Upper lobe of left lung (tissue), 6 donors: Measurements from ENCODE around the gene LRIG2. TPM values are rescaled to one million over a fixed set of nuclear protein-coding genes. Genes with fewer than 3 reads are reported as not detected.

ENCODE experiments used
- ATAC-seq, 2 donors: fragments of 200-7000 bp; cut with Tn5 transposase; one replicate each; pipeline ENCODE4 v1.9.1; 2022; ENCODE audit warnings: mild to moderate bottlenecking in 2 of 2, moderate library complexity in 2 of 2; ENCODE audit not compliant: low FRiP score in 2 of 2
- DNase-seq, 2 donors: peaks; one replicate each; pipeline ENCODE4 v3.0.0-alpha.2; 2019 to 2020
- H3K27ac ChIP-seq, 4 donors: fragments of 200-600 bp; sonication (generic); one replicate each; pipeline ENCODE4 v1.5.1; 2016 to 2019
- H3K27me3 ChIP-seq, 4 donors: fragments of 200-600 bp; sonication (generic); one replicate each; pipeline ENCODE4 v1.5.1; 2017 to 2019
- H3K36me3 ChIP-seq, 4 donors: fragments of 200-600 bp; sonication (generic); one replicate each; pipeline ENCODE4 v1.5.1; 2016 to 2019
- H3K4me1 ChIP-seq, 4 donors: fragments of 200-600 bp; sonication (generic); one replicate each; pipeline ENCODE4 v1.5.1; 2018 to 2019
- H3K4me3 ChIP-seq, 4 donors: fragments of 200-600 bp; sonication (generic); one replicate each; pipeline ENCODE4 v1.5.1; 2017 to 2019; ENCODE audit warnings: mild to moderate bottlenecking in 2 of 4, moderate library complexity in 1 of 4
- H3K9me3 ChIP-seq, 4 donors: fragments of 200-600 bp; sonication (generic); one replicate each; pipeline ENCODE4 v1.5.1; 2018 to 2019
- CTCF ChIP-seq, 6 experiments: fragments of 450-650 bp in 4 of 6; fragments of 200-600 bp in 2 of 6; sonication (generic) in 2 of 6; IDR thresholded peaks; one replicate each; pipeline ENCODE4 v1.5.1; 2016 to 2019; ENCODE audit warnings: antibody characterized with exemption in 6 of 6
- EP300 ChIP-seq, 4 donors: sonication (generic); formaldehyde crosslinking; IDR thresholded peaks; one replicate each; pipeline ENCODE4 v1.5.1; 2017; ENCODE audit warnings: antibody characterized with exemption in 4 of 4, control low read depth in 2 of 4
- POLR2A ChIP-seq, 4 donors: fragments of 450-650 bp; IDR thresholded peaks; one replicate each; pipeline ENCODE4 v1.5.1; 2016 to 2017; ENCODE audit warnings: antibody characterized with exemption in 4 of 4, mild to moderate bottlenecking in 2 of 4
- POLR2AphosphoS5 ChIP-seq, 2 donors: sonication (generic); formaldehyde crosslinking; IDR thresholded peaks; one replicate each; pipeline ENCODE4 v1.5.1; 2017; ENCODE audit warnings: antibody characterized with exemption in 2 of 2
- WGBS, 2 donors: methylation state at CpG; one replicate each; pipeline ENCODE4 v1.1.5; 2017 to 2018; 5-methylcytosine and 5-hydroxymethylcytosine counted together
- total RNA-seq, 6 donors: library from RNA; depleted of rRNA in 4 of 6; stranded (reverse); fragments of >200 nt in 4 of 6; gene quantifications; one replicate each; pipeline versions ENCODE4 v1.1.0 to v1.2.1, GENCODE V29; 2016 to 2021
- donor health status: DM: no; HTN: no; CAD: no; lungs with moderate emphysema.
- donor health status: DM: no; HTN: yes; CAD: no; lungs with severe emphysema.

LRIG2 gene
- total RNA-seq, 6 donors from 2014 or later: 4.2 to 21.1 (median 11.8) TPM

GRCh38 chr1:113125517-113125916 lies 52.5 kb downstream of the LRIG2 start:
- no peak for TF ChIP-seq EP300 (IDR thresholded peaks at IDR 0.05)
- TF ChIP-seq POLR2A (IDR thresholded peaks at IDR 0.05): no peak
- TF ChIP-seq POLR2AphosphoS5 (IDR thresholded peaks at IDR 0.05): no peak
- no peak for TF ChIP-seq CTCF (IDR thresholded peaks at IDR 0.05)
- no peaks in the 10 kb centered on the region for H3K4me1 ChIP-seq
- H3K9me3 ChIP-seq: no peaks in the 10 kb centered on the region
- H3K27me3 ChIP-seq: no peaks in the 10 kb centered on the region
- WGBS, 2 donors: 81 to 95% methylated on average over 3 of the region's 3 CpGs
- no peak for ATAC-seq
- no peak overlapping the region for H3K4me3 ChIP-seq
- H3K36me3 ChIP-seq: peaks cover 15 to 67% (median 44%) of the 10 kb centered on the region in 4 donors
- no peak for DNase-seq
- no peak overlapping the region for H3K27ac ChIP-seq

GRCh38 chr1:113126207-113126606 lies 53.2 kb downstream of the LRIG2 start:
- no peaks in the 10 kb centered on the region for H3K4me1 ChIP-seq
- WGBS, 2 donors: 95 to 97% methylated on average over 2 of the region's 2 CpGs
- no peaks in the 10 kb centered on the region for H3K9me3 ChIP-seq
- peaks cover 13 to 64% (median 39%) of the 10 kb centered on the region in 4 donors for H3K36me3 ChIP-seq
- no peak overlapping the region for H3K27ac ChIP-seq
- TF ChIP-seq POLR2A (IDR thresholded peaks at IDR 0.05): no peak
- no peak for TF ChIP-seq POLR2AphosphoS5 (IDR thresholded peaks at IDR 0.05)
- no peaks in the 10 kb centered on the region for H3K27me3 ChIP-seq
- H3K4me3 ChIP-seq: no peak overlapping the region
- no peak for DNase-seq
- ATAC-seq: no peak

- no peak overlapping the region for H3K4me3 ChIP-seq
- no peak overlapping the region for H3K27ac ChIP-seq
- no peaks in the 10 kb centered on the region for H3K9me3 ChIP-seq
- no peaks in the 10 kb centered on the region for H3K4me1 ChIP-seq
- H3K27me3 ChIP-seq: no peaks in the 10 kb centered on the region
- ATAC-seq: no peak
- 87 to 94% methylated on average over 2 of the region's 2 CpGs for WGBS, 2 donors
- peaks cover 12 to 45% (median 31%) of the 10 kb centered on the region in 4 donors for H3K36me3 ChIP-seq
- DNase-seq: no peak
- TF ChIP-seq POLR2AphosphoS5 (IDR thresholded peaks at IDR 0.05) (no peak), CTCF (IDR thresholded peaks at IDR 0.05) (no peak), EP300 (IDR thresholded peaks at IDR 0.05) (no peak), POLR2A (IDR thresholded peaks at IDR 0.05) (no peak)
Observed at GRCh38 chr1:113128116-113128515, 55.1 kb downstream of the LRIG2 start.

DNA sequence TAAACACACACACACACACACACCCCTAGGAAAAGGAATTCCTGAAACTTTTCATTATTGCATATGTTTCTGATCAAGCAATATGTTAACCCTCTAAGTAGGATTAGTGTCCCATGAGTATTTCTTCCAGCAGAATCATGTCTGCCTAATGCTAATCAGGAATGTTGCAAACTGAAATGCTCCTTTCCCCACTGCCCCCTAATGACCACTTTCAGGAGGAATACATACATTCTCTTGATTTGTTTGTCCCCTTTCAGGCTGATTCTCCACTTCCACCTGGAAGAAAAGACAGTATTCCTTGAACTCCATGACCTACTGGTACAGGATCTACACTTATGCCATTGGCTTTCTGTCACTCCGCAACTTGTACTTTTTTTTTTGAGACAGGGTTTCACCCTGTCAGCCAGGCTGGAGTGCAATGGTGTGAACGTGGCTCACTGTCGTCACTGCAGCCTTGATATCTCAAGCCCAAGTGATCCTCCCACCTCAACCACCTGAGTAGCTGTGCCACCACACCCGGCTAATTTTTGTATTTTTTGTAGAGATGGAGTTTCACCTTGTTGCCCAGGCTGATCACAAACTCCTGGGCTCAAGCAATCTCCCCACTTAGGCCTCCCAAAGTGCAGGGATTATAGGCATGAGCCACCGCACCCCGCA lies 56.7 kb downstream of the LRIG2 start:
- H3K27me3 ChIP-seq: no peaks in the 10 kb centered on the region
- H3K9me3 ChIP-seq: no peaks in the 10 kb centered on the region
- DNase-seq (no peak), ATAC-seq (no peak)
- WGBS, 2 donors: 96 to 98% methylated on average over 6 of the region's 6 CpGs
- no peak overlapping the region for H3K4me3 ChIP-seq
- H3K27ac ChIP-seq: no peak overlapping the region
- TF ChIP-seq CTCF (IDR thresholded peaks at IDR 0.05) (no peak), EP300 (IDR thresholded peaks at IDR 0.05) (no peak), POLR2AphosphoS5 (IDR thresholded peaks at IDR 0.05) (no peak), POLR2A (IDR thresholded peaks at IDR 0.05) (no peak)
- H3K36me3 ChIP-seq: peaks cover 3 to 29% (median 17%) of the 10 kb centered on the region in 4 donors
- H3K4me1 ChIP-seq: no peaks in the 10 kb centered on the region

- Histone ChIP-seq H3K27ac (no peak overlapping the region), H3K9me3 (no peaks in the 10 kb centered on the region)
Observed at GRCh38 chr1:113133038-113133437, 60.0 kb downstream of the LRIG2 start.

More at GRCh38 chr1:113133038-113133437, 60.0 kb downstream of the LRIG2 start:
- DNase-seq: no peak
- 75 to 78% methylated on average over 4 of the region's 4 CpGs for WGBS, 2 donors
- peak in 1 of 2 donors; percentile 24 for ATAC-seq
- TF ChIP-seq POLR2AphosphoS5 (IDR thresholded peaks at IDR 0.05): no peak
- TF ChIP-seq POLR2A (IDR thresholded peaks at IDR 0.05): no peak
- no peak for TF ChIP-seq EP300 (IDR thresholded peaks at IDR 0.05)
- TF ChIP-seq CTCF (IDR thresholded peaks at IDR 0.05): no peak
- Histone ChIP-seq H3K36me3 (peaks cover 0 to 7% (median under 1%) of the 10 kb centered on the region in 4 donors), H3K27me3 (no peaks in the 10 kb centered on the region), H3K4me1 (no peaks in the 10 kb centered on the region), H3K4me3 (no peak overlapping the region)
